Measurements from ENCODE around the gene FGFRL1. TPM values are rescaled to one million over a fixed set of nuclear protein-coding genes. Genes with fewer than 3 reads are reported as not detected.
A peak's percentile ranks its signal among the peaks of the same experiment; 100 is the strongest.

The FGFRL1 gene
- total RNA-seq, 3 donors from 2014 or later = 19.8 to 40.0 (median 22.9) TPM

DNA sequence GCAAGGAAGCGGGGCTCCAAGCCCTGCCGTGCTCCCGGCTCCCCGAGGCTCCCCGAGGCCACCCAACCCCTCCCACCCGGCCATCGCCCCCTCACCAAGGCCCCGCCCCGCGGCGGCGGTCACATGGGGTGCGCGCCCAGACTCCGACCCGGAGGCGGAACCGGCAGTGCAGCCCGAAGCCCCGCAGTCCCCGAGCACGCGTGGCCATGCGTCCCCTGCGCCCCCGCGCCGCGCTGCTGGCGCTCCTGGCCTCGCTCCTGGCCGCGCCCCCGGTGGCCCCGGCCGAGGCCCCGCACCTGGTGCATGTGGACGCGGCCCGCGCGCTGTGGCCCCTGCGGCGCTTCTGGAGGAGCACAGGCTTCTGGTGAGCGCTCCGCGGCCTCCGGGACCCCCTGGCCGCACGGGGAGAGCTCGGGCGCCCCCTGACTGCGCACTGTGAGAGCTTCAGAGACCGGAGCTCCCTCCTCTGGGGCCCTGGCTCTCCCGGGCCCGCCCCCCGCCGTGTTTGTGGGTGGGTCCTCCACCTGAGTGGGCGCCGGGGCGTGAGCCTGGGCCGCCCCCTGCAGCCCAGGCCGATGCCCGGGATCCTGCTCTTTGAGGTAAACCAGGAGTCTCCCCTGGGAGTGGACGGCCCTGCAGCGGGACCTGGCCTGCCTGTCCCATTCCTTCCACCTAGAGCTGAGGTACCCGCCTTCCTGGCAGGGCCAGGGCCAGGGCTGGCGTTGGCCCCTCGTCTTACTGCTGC lies 24.4 kb upstream of the FGFRL1 start, which contains the start of gene IDUA:
Gene IDUA, plus strand, starts transcription at position 166 of the 745 bp plus-strand sequence. Its CDS starts 41 bp downstream, at position 207.
- no peaks in the 10 kb centered on the region for H3K27me3 ChIP-seq
- DNase-seq (ENCODE audit: low spot score in 2 of 2) = peak; percentile 50 to 70
- peaks cover 3 to 14% of the 10 kb centered on the region in 2 donors for H3K4me1 ChIP-seq
- no peak for TF ChIP-seq POLR2A (IDR thresholded peaks at IDR 0.05)
- TF ChIP-seq CTCF (IDR thresholded peaks at IDR 0.05) = peak in 2 of 3 donors; percentile 8 to 29
- H3K27ac ChIP-seq = peak within 1 kb of the TSS; percentile 60 to 86
- peak within 1 kb of the TSS; percentile 52 to 88 (median 72) for H3K4me3 ChIP-seq
- intact Hi-C loops (cut with DNase I; ENCODE audit: low total_unique reads) = no loop called here
- H3K9me3 ChIP-seq = no peaks in the 10 kb centered on the region
- no peaks in the 10 kb centered on the region for H3K36me3 ChIP-seq

GRCh38 chr4:987624-988513 lies 23.6 kb upstream of the FGFRL1 start:
- Histone ChIP-seq H3K9me3 (no peaks in the 10 kb centered on the region), H3K4me3 (peak overlapping the region; percentile 52 to 88 (median 72)), H3K36me3 (no peaks in the 10 kb centered on the region), H3K27ac (peak overlapping the region; percentile 60 to 86), H3K4me1 (peaks cover 3 to 14% of the 10 kb centered on the region in 2 donors), H3K27me3 (no peaks in the 10 kb centered on the region)
- DNase-seq (ENCODE audit: low spot score in 2 of 2) = no peak
- TF ChIP-seq POLR2A (IDR thresholded peaks at IDR 0.05) = no peak
- no peak for TF ChIP-seq POLR2AphosphoS5 (IDR thresholded peaks at IDR 0.05)
- TF ChIP-seq CTCF (IDR thresholded peaks at IDR 0.05) = no peak
- intact Hi-C loops (cut with DNase I; ENCODE audit: low total_unique reads) = no loop called here

DNA sequence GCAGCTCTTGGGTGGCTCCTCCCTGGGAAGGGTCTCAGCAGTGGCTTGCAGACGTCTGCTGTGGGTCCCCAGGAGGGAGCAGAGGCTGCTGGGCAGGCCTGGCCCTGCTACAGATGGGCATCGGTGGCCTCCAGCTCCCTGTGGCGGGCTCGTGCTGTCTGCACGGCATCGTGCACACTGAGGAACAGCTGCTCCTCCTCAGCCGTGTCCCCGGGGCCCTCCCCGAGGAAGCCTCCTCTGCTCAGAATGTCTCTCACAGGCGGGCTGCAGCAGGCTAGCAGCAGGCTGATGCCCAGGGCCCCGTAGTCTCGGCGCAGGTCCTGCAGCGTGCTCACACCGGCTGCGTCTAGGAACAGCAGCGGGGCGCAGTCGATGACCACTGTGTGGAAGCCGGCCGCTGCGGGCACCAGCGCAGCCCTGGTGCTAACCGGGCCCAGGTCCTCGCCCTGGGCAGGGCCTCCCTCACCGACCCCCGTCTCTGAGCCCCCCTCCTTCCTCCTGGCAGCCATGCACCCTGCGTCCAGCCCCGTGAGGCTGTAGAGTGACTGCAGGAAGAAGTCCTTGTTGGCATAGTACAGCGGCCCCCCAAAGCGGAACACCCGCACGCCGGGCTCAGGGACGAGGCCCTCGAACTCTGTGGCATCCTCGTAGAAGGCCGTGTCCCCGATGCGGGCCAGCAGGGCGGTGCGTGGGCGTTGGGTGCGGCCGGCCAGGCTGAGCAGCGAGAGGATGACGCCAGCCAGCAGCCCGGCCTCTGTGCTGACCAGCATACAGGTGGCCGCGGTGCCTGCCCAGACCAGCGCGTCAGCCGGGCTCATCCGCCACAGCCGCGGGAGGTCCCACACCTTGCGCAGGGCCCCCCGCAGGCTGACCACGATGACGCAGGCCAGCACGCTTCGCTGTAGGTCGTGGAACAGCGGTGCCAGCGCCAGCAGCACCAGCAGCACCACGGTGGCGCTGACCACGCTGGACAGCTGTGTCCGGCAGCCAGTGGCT lies 22.4 kb upstream of the FGFRL1 start:
- no peaks in the 10 kb centered on the region for H3K9me3 ChIP-seq
- no peak overlapping the region for H3K4me3 ChIP-seq
- H3K27ac ChIP-seq = no peak overlapping the region
- no peaks in the 10 kb centered on the region for H3K27me3 ChIP-seq
- DNase-seq (ENCODE audit: low spot score in 2 of 2) = no peak
- no peaks in the 10 kb centered on the region for H3K36me3 ChIP-seq
- intact Hi-C loops (cut with DNase I; ENCODE audit: low total_unique reads) = no loop called here
- H3K4me1 ChIP-seq = peaks cover 3 to 14% of the 10 kb centered on the region in 2 donors
- no peak for TF ChIP-seq POLR2AphosphoS5 (IDR thresholded peaks at IDR 0.05)
- TF ChIP-seq CTCF (IDR thresholded peaks at IDR 0.05) = no peak
- TF ChIP-seq POLR2A (IDR thresholded peaks at IDR 0.05) = no peak

GRCh38 chr4:989722-990471 lies 21.5 kb upstream of the FGFRL1 start:
- Histone ChIP-seq H3K4me1 (peaks cover 3 to 14% of the 10 kb centered on the region in 2 donors), H3K9me3 (no peaks in the 10 kb centered on the region), H3K27me3 (no peaks in the 10 kb centered on the region), H3K4me3 (no peak overlapping the region), H3K27ac (no peak overlapping the region), H3K36me3 (no peaks in the 10 kb centered on the region)
- intact Hi-C loops (cut with DNase I; ENCODE audit: low total_unique reads) = loop anchor here (10.0 kb wide), 1 partner anchor 315 kb away; the partner anchor contains the start of genes ATP5ME and MYL5
- DNase-seq (ENCODE audit: low spot score in 2 of 2) = no peak
- TF ChIP-seq POLR2AphosphoS5 (IDR thresholded peaks at IDR 0.05) = no peak
- TF ChIP-seq CTCF (IDR thresholded peaks at IDR 0.05) = no peak
- TF ChIP-seq POLR2A (IDR thresholded peaks at IDR 0.05) = no peak

All from breast epithelium (tissue), 4 donors.